H9 (cell line): ENCODE data around the gene MFGE8. TPM values are rescaled to one million over a fixed set of nuclear protein-coding genes. Genes with fewer than 3 reads are reported as not detected.

Source experiments
- DNase-seq: peaks from one replicate; pipeline ENCODE4 v3.0.0-alpha.2; 2017
- H2AFZ ChIP-seq: one replicate; pipeline ENCODE4 v1.6.1; 2013; ENCODE audit warnings: mild to moderate bottlenecking, low read length, control low read depth, moderate library complexity
- H2AK5ac ChIP-seq: 2 replicates; pipeline ENCODE4 v1.6.1; 2013; ENCODE audit warnings: low read length, control low read depth, mixed read lengths; ENCODE audit not compliant: insufficient read length
- H2BK120ac ChIP-seq: one replicate; pipeline ENCODE4 v1.6.1; 2013; ENCODE audit warnings: low read depth, mild to moderate bottlenecking, low read length, control low read depth, inconsistent platforms; ENCODE audit not compliant: poor library complexity, severe bottlenecking
- H2BK12ac ChIP-seq: 2 replicates; pipeline ENCODE4 v1.6.1; 2013; ENCODE audit warnings: low read length, control low read depth, mixed read lengths, low read depth; ENCODE audit not compliant: insufficient read length
- H2BK15ac ChIP-seq: 2 replicates; pipeline ENCODE4 v1.6.1; 2013; ENCODE audit warnings: low read depth, low read length, control low read depth
- H2BK20ac ChIP-seq: one replicate; pipeline ENCODE4 v1.6.1; 2013; ENCODE audit warnings: low read depth, mild to moderate bottlenecking, low read length, control low read depth, inconsistent platforms; ENCODE audit not compliant: poor library complexity, severe bottlenecking
- H2BK5ac ChIP-seq: 2 replicates; pipeline ENCODE4 v1.6.1; 2013; ENCODE audit warnings: low read length, control low read depth, mixed read lengths; ENCODE audit not compliant: insufficient read length
- H3K14ac ChIP-seq: 2 replicates; pipeline ENCODE4 v1.6.1; 2013; ENCODE audit warnings: low read length, control low read depth; ENCODE audit not compliant: insufficient read depth
- H3K18ac ChIP-seq: 2 replicates; pipeline ENCODE4 v1.6.1; 2013; ENCODE audit warnings: low read depth, mild to moderate bottlenecking, mixed read lengths, low read length, control low read depth; ENCODE audit not compliant: insufficient read length
- H3K23ac ChIP-seq: 2 replicates; pipeline ENCODE4 v1.6.1; 2013; ENCODE audit warnings: low read length, control low read depth, mixed read lengths, low read depth; ENCODE audit not compliant: insufficient read length
- H3K23me2 ChIP-seq: 2 replicates; pipeline ENCODE4 v1.6.1; 2013; ENCODE audit warnings: low read depth, mild to moderate bottlenecking, mixed read lengths, low read length, control low read depth; ENCODE audit not compliant: insufficient read length, poor library complexity, severe bottlenecking
- H3K27ac ChIP-seq: 2 replicates; pipeline ENCODE4 v1.5.1; 2013; ENCODE audit warnings: low read length, control low read depth, mixed read lengths, low read depth; ENCODE audit not compliant: insufficient read length
- H3K27me3 ChIP-seq: 2 replicates; pipeline ENCODE4 v1.6.1; 2013; ENCODE audit warnings: low read length, control low read depth, inconsistent platforms; ENCODE audit not compliant: insufficient read depth
- H3K4ac ChIP-seq: 2 replicates; pipeline ENCODE4 v1.6.1; 2013; ENCODE audit warnings: low read depth, mild to moderate bottlenecking, control low read depth, inconsistent platforms, low read length, moderate library complexity
- H3K4me1 ChIP-seq: 2 replicates; pipeline ENCODE4 v1.6.1; 2013; ENCODE audit warnings: low read length, control low read depth, inconsistent platforms; ENCODE audit not compliant: insufficient read depth
- H3K4me2 ChIP-seq: 2 replicates; pipeline ENCODE4 v1.6.1; 2013; ENCODE audit warnings: low read length, control low read depth, mixed read lengths; ENCODE audit not compliant: insufficient read length, insufficient read depth
- H3K56ac ChIP-seq: 2 replicates; pipeline ENCODE4 v1.6.1; 2013; ENCODE audit warnings: low read depth, mild to moderate bottlenecking, mixed read lengths, low read length, control low read depth; ENCODE audit not compliant: insufficient read length
- H3K79me1 ChIP-seq: 2 replicates; pipeline ENCODE4 v1.6.1; 2013; ENCODE audit warnings: low read depth, mild to moderate bottlenecking, moderate library complexity, low read length, control low read depth, inconsistent platforms; ENCODE audit not compliant: insufficient read depth, poor library complexity, severe bottlenecking
- H3K79me2 ChIP-seq: 2 replicates; pipeline ENCODE4 v1.6.1; 2013; ENCODE audit warnings: low read length, control low read depth, inconsistent platforms; ENCODE audit not compliant: insufficient read depth
- H3K9ac ChIP-seq: 2 replicates; pipeline ENCODE4 v1.6.1; 2013; ENCODE audit warnings: low read length, control low read depth, mixed read lengths; ENCODE audit not compliant: insufficient read length; ENCODE audit errors: extremely low read depth
- H3K9me3 ChIP-seq: one replicate; pipeline ENCODE4 v1.6.1; 2013; ENCODE audit warnings: low read depth, low read length, inconsistent platforms; ENCODE audit not compliant: control insufficient read depth
- H3T11ph ChIP-seq: one replicate; pipeline ENCODE4 v1.6.1; 2013; ENCODE audit warnings: mild to moderate bottlenecking, low read length, control low read depth, inconsistent platforms
- H4K20me1 ChIP-seq: one replicate; pipeline ENCODE4 v1.6.1; 2013; ENCODE audit not compliant: control insufficient read depth, insufficient read length, insufficient read depth
- H4K5ac ChIP-seq: 2 replicates; pipeline ENCODE4 v1.6.1; 2013; ENCODE audit warnings: low read depth, mild to moderate bottlenecking, mixed read lengths, low read length, control low read depth; ENCODE audit not compliant: insufficient read length
- H4K8ac ChIP-seq: replicated peaks from 2 replicates; pipeline ENCODE4 v1.6.1; 2013; ENCODE audit warnings: low read length, control low read depth, mixed read lengths, low read depth; ENCODE audit not compliant: insufficient read length
- H4K91ac ChIP-seq: 2 replicates; pipeline ENCODE4 v1.6.1; 2013; ENCODE audit warnings: low read depth, mild to moderate bottlenecking, moderate library complexity, mixed read lengths, low read length, control low read depth; ENCODE audit not compliant: insufficient read length
- H3K27ac Mint-ChIP-seq, 3 experiments: 2 replicates in 2 of 3; 3 replicates in 1 of 3; pipeline ENCODE4 v1.8.0; 2020 to 2021; ENCODE audit warnings: mixed read lengths in 3 of 3, mild to moderate bottlenecking in 1 of 3, moderate library complexity in 1 of 3
- H3K27me3 Mint-ChIP-seq: 2 replicates; pipeline ENCODE4 v1.8.0; 2021; ENCODE audit warnings: low read depth, mild to moderate bottlenecking, moderate library complexity, mixed read lengths
- H3K36me3 Mint-ChIP-seq, 3 experiments: 2 replicates in 2 of 3; 3 replicates in 1 of 3; pipeline ENCODE4 v1.8.0; 2020 to 2021; ENCODE audit warnings: low read depth in 3 of 3, mixed read lengths in 3 of 3; ENCODE audit not compliant: insufficient read depth in 1 of 3
- H3K4me1 Mint-ChIP-seq, 2 experiments: 2 replicates each; pipeline ENCODE4 v1.8.0; 2020; ENCODE audit warnings: mixed read lengths in 2 of 2
- H3K4me3 Mint-ChIP-seq, 2 experiments: 2 replicates in 1 of 2; 3 replicates in 1 of 2; pipeline ENCODE4 v1.8.0; 2020 to 2021; ENCODE audit warnings: mild to moderate bottlenecking in 2 of 2, mixed read lengths in 2 of 2, moderate library complexity in 1 of 2
- H3K9me3 Mint-ChIP-seq, 2 experiments: 2 replicates in 1 of 2; 3 replicates in 1 of 2; pipeline ENCODE4 v1.8.0; 2020; ENCODE audit warnings: mild to moderate bottlenecking in 2 of 2, mixed read lengths in 2 of 2, moderate library complexity in 1 of 2
- WGBS: extraction: QIAGEN DNeasy Blood & Tissue Kit; methylation state at CpG from one replicate; pipeline ENCODE4 v1.1.7; 2013; ENCODE audit warnings: missing lambda C conversion rate, low lambda C conversion rate, mixed read lengths; ENCODE audit not compliant: insufficient read length; ENCODE audit errors: extremely low coverage; 5-methylcytosine and 5-hydroxymethylcytosine counted together
- total RNA-seq: library from RNA; stranded (reverse); gene quantifications from 2 replicates; pipeline ENCODE4 v1.2.1, GENCODE V29; 2021
- TF ChIP-seq, protein P1 (sequence below): fragments of 200-600 bp; sonication (generic); conservative IDR thresholded peaks from 3 replicates; pipeline ENCODE4 v1.8.0; 2021; ENCODE audit warnings: antibody characterized with exemption, mild to moderate bottlenecking

The MFGE8 gene
- total RNA-seq, 1 experiment from 2014 or later: 653 TPM

DNA sequence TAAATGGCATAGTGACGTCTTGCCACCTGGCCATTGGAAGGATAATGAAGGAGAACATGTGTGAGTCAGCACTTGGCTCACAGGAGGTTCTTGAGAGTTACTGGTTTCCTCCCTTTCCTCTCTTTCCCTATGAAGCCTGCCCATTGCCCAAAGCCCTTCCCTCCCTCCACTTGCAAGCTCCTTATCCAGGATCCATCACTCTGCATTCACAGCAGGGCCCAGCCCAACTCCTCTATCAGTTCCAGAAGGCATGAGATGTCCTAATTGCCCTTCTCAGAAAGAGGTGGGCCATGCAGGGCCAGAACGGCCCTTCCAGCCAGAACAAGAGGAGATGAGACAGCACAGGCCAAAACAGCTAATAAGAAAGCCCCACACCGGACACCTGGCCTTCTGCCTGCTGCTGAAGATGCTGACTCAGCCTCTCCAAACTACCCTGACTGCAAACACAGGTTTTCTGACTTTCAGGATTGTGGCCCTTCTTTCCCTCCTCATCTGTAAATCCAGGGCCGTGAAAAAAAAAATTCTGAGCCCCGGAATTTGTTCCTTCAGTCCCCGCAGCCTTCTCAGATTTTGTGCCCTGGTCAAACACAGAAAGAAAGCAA lies 47.6 kb downstream of the MFGE8 start:
- no peak overlapping the region for H3K14ac ChIP-seq
- no peak overlapping the region for H2BK20ac ChIP-seq
- peaks cover 5 to 8% of the 10 kb centered on the region in 2 experiments; a peak in 2 of 4 replicates for H3K4me1 Mint-ChIP-seq
- H3K18ac ChIP-seq: no peak overlapping the region
- TF ChIP-seq, protein P1, sequence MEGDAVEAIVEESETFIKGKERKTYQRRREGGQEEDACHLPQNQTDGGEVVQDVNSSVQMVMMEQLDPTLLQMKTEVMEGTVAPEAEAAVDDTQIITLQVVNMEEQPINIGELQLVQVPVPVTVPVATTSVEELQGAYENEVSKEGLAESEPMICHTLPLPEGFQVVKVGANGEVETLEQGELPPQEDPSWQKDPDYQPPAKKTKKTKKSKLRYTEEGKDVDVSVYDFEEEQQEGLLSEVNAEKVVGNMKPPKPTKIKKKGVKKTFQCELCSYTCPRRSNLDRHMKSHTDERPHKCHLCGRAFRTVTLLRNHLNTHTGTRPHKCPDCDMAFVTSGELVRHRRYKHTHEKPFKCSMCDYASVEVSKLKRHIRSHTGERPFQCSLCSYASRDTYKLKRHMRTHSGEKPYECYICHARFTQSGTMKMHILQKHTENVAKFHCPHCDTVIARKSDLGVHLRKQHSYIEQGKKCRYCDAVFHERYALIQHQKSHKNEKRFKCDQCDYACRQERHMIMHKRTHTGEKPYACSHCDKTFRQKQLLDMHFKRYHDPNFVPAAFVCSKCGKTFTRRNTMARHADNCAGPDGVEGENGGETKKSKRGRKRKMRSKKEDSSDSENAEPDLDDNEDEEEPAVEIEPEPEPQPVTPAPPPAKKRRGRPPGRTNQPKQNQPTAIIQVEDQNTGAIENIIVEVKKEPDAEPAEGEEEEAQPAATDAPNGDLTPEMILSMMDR: no peak
- H3K79me2 ChIP-seq: no peaks in the 10 kb centered on the region
- no peak overlapping the region for H2BK12ac ChIP-seq
- no peaks in the 10 kb centered on the region for H3K79me1 ChIP-seq
- H3K4me2 ChIP-seq: no peak overlapping the region
- no CpG with 5 or more reads among the region's 6 CpGs for WGBS
- no peak overlapping the region for H3K4ac ChIP-seq
- H3K9me3 Mint-ChIP-seq: peaks cover 0 to 4% of the 10 kb centered on the region in 2 experiments; a peak in 3 of 5 replicates
- H3K9me3 ChIP-seq: no peaks in the 10 kb centered on the region
- H4K8ac ChIP-seq: no peak overlapping the region
- H3K23ac ChIP-seq: no peak overlapping the region
- H3K36me3 Mint-ChIP-seq: peaks cover 0 to 5% (median 0%) of the 10 kb centered on the region in 3 experiments; a peak in 2 of 7 replicates
- H4K91ac ChIP-seq: no peak overlapping the region
- no peak overlapping the region for H3T11ph ChIP-seq
- peaks cover 29% of the 10 kb centered on the region for H3K27me3 Mint-ChIP-seq
- H2BK120ac ChIP-seq: no peak overlapping the region
- no peak overlapping the region for H2BK5ac ChIP-seq
- H3K9ac ChIP-seq: no peak overlapping the region
- H4K5ac ChIP-seq: no peak overlapping the region
- no peak overlapping the region for H3K27ac ChIP-seq
- H2BK15ac ChIP-seq: no peak overlapping the region
- 0 out of 7 replicates have a peak overlapping the region, but pooled peaks of 1 of the 3 experiments have one; percentile 27 for H3K27ac Mint-ChIP-seq
- no peak overlapping the region for H2AK5ac ChIP-seq
- no peak overlapping the region for H3K56ac ChIP-seq
- no peaks in the 10 kb centered on the region for H3K4me1 ChIP-seq
- no peak overlapping the region for H2AFZ ChIP-seq
- no peak for DNase-seq
- no peaks in the 10 kb centered on the region for H3K23me2 ChIP-seq
- no peaks in the 10 kb centered on the region for H3K27me3 ChIP-seq
- no peaks in the 10 kb centered on the region for H4K20me1 ChIP-seq
- H3K4me3 Mint-ChIP-seq: no peak overlapping the region
